Trophoblast cell (in vitro differentiated cells and primary cell): ENCODE results near the gene OR13A1.
"Not testable (repeated sequence)": the region's sequence is repeated elsewhere in the genome, so short reads cannot be mapped to it uniquely, and the experiment has no call there.

Experiments
- DNase-seq, 2 donors: peaks; one replicate each; pipeline ENCODE4 v3.0.0-alpha.2; 2016
- H2AFZ ChIP-seq: 2 replicates; pipeline ENCODE4 v1.6.1; 2013; ENCODE audit warnings: low read length, moderate library complexity, mild to moderate bottlenecking; ENCODE audit not compliant: insufficient read depth, poor library complexity
- H2AK5ac ChIP-seq: 2 replicates; pipeline ENCODE4 v1.6.1; 2013; ENCODE audit warnings: mild to moderate bottlenecking, low read length
- H2BK120ac ChIP-seq: 2 replicates; pipeline ENCODE4 v1.6.1; 2013; ENCODE audit warnings: low read length, mild to moderate bottlenecking, moderate library complexity; ENCODE audit not compliant: insufficient read depth, poor library complexity
- H2BK12ac ChIP-seq: 2 replicates; pipeline ENCODE4 v1.6.1; 2013; ENCODE audit warnings: mild to moderate bottlenecking, low read length, moderate library complexity
- H2BK5ac ChIP-seq: 2 replicates; pipeline ENCODE4 v1.6.1; 2013; ENCODE audit warnings: low read length, low read depth, moderate library complexity, mild to moderate bottlenecking; ENCODE audit not compliant: poor library complexity
- H3K14ac ChIP-seq: 2 replicates; pipeline ENCODE4 v1.6.1; 2013; ENCODE audit warnings: mild to moderate bottlenecking, low read length
- H3K18ac ChIP-seq: 2 replicates; pipeline ENCODE4 v1.6.1; 2013; ENCODE audit warnings: mild to moderate bottlenecking, low read length
- H3K23ac ChIP-seq: 2 replicates; pipeline ENCODE4 v1.6.1; 2013; ENCODE audit warnings: low read length
- H3K27ac ChIP-seq: 2 replicates; pipeline ENCODE4 v1.5.1; 2013; ENCODE audit warnings: low read depth, mild to moderate bottlenecking, inconsistent platforms, low read length, moderate library complexity
- H3K27me3 ChIP-seq: 2 replicates; pipeline ENCODE4 v1.6.1; 2013; ENCODE audit warnings: inconsistent platforms, mild to moderate bottlenecking, low read length, moderate library complexity; ENCODE audit not compliant: insufficient read depth
- H3K36me3 ChIP-seq, 2 experiments: 1 replicate in 1 of 2; 2 replicates in 1 of 2; pipeline ENCODE4 v1.6.1; 2013; ENCODE audit warnings: low read length in 2 of 2, mild to moderate bottlenecking in 2 of 2, moderate library complexity in 1 of 2; ENCODE audit not compliant: insufficient read depth in 2 of 2, control insufficient read depth in 1 of 2
- H3K4ac ChIP-seq: 2 replicates; pipeline ENCODE4 v1.6.1; 2013; ENCODE audit warnings: low read depth, mild to moderate bottlenecking, low read length, moderate library complexity
- H3K4me1 ChIP-seq, 2 experiments: 1 replicate in 1 of 2; 2 replicates in 1 of 2; pipeline ENCODE4 v1.6.1; 2013; ENCODE audit warnings: low read length in 2 of 2, mild to moderate bottlenecking in 2 of 2, moderate library complexity in 1 of 2; ENCODE audit not compliant: insufficient read depth in 2 of 2, control insufficient read depth in 1 of 2
- H3K4me2 ChIP-seq: 2 replicates; pipeline ENCODE4 v1.6.1; 2013; ENCODE audit warnings: inconsistent platforms, mild to moderate bottlenecking, low read length, moderate library complexity
- H3K4me3 ChIP-seq: 2 replicates; pipeline ENCODE4 v1.5.1; 2013; ENCODE audit warnings: mild to moderate bottlenecking, low read depth, low read length, inconsistent platforms
- H3K79me1 ChIP-seq: one replicate; pipeline ENCODE4 v1.6.1; 2013; ENCODE audit warnings: low read length
- H3K79me2 ChIP-seq: 2 replicates; pipeline ENCODE4 v1.6.1; 2013; ENCODE audit warnings: low read length, mild to moderate bottlenecking; ENCODE audit not compliant: control insufficient read depth, insufficient read depth, poor library complexity
- H3K9ac ChIP-seq: 2 replicates; pipeline ENCODE4 v1.6.1; 2013; ENCODE audit warnings: mild to moderate bottlenecking, low read length
- H3K9me3 ChIP-seq: 2 replicates; pipeline ENCODE4 v1.6.1; 2013; ENCODE audit warnings: low read depth, mild to moderate bottlenecking, control low read depth, inconsistent platforms, low read length; ENCODE audit not compliant: insufficient read depth
- H4K12ac ChIP-seq: 2 replicates; pipeline ENCODE4 v1.6.1; 2013; ENCODE audit warnings: low read depth, mild to moderate bottlenecking, low read length, moderate library complexity
- H4K8ac ChIP-seq: 2 replicates; pipeline ENCODE4 v1.6.1; 2013; ENCODE audit warnings: low read depth, mild to moderate bottlenecking, low read length, moderate library complexity
- H4K91ac ChIP-seq: one replicate; pipeline ENCODE4 v1.6.1; 2013; ENCODE audit warnings: low read depth, mild to moderate bottlenecking, low read length, moderate library complexity
- WGBS: extraction: QIAGEN DNeasy Blood & Tissue Kit; methylation state at CpG from one replicate; pipeline ENCODE4 v1.1.7; 2013; ENCODE audit warnings: missing lambda C conversion rate; ENCODE audit not compliant: insufficient read length, insufficient coverage; ENCODE audit errors: extremely low coverage; 5-methylcytosine and 5-hydroxymethylcytosine counted together

The OR13A1 gene

DNA sequence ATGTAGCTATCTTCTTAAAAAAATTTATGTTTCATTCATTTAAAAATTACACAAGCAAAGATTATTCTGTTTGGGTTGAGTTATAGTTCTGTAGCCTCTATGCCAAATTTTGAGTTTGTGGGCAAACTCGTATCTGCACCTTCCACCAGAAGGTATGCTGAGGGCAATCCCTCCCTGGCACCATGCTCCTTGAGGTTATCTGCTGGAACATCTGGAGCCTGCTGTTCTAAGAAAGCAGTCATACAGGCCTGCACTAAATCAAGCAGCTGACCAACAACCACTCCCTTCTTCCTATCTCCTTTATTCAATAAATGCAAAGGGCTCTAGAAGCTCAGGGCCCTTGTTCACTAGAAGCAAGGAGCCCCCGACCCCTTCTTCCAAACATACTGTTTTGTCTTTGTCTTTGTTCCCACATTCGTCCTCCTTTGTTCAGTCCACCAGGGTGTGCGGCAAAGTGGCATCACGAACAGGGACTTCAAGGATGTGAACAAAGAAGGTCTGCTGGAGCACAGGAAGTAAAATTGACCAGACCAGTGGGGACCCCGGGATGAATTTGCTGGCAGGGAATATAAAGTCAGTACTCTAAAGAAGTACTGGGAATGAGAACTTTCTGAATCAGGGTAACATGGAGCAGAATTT is 36.4 kb downstream of the OR13A1 start:
- Histone ChIP-seq H3K4ac (no peak overlapping the region), H3K4me1 (no peaks in the 10 kb centered on the region), H3K79me1 (no peaks in the 10 kb centered on the region), H3K18ac (no peak overlapping the region), H4K91ac (no peak overlapping the region), H3K4me2 (no peak overlapping the region), H4K8ac (no peak overlapping the region), H3K4me3 (no peak overlapping the region), H2BK120ac (no peak overlapping the region), H3K14ac (no peak overlapping the region), H3K9ac (no peak overlapping the region), H3K79me2 (no peaks in the 10 kb centered on the region), H3K36me3 (no peaks in the 10 kb centered on the region), H3K9me3 (no peaks in the 10 kb centered on the region), H2BK5ac (no peak overlapping the region), H2AFZ (no peak overlapping the region), H2BK12ac (no peak overlapping the region), H3K27me3 (no peaks in the 10 kb centered on the region), H3K27ac (no peak overlapping the region), H4K12ac (no peak overlapping the region), H2AK5ac (no peak overlapping the region), H3K23ac (no peak overlapping the region)
- WGBS = no CpG with 5 or more reads among the region's 6 CpGs
- no peak for DNase-seq

DNA sequence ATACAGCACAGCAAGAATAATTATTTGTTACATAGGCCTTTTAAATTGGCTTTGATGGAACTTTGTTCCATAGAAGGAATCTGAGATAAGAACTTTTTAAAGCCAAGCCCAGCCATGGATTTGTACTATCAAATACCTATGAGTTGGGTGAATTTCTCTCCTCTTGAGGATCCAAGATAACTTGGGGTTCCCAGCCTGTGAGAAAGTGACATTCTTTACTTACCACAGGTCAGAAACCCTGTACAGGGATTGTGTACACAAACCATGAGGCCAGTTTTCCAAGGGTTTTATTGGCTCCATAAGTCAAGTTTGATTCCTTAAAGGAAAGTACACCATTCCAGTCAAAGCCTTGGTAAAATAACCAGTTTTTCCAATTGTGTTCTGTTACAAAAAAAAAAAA is 39.3 kb downstream of the OR13A1 start:
- not testable (repeated sequence) for H3K27me3 ChIP-seq, H2AFZ ChIP-seq, H3K27ac ChIP-seq, H4K91ac ChIP-seq, H3K4ac ChIP-seq, H3K9ac ChIP-seq, H3K4me1 ChIP-seq, H3K79me1 ChIP-seq, H4K12ac ChIP-seq, H3K4me2 ChIP-seq, H3K14ac ChIP-seq, H3K18ac ChIP-seq, H2BK120ac ChIP-seq, H3K9me3 ChIP-seq, DNase-seq, H2BK12ac ChIP-seq, H2AK5ac ChIP-seq, H4K8ac ChIP-seq, H2BK5ac ChIP-seq, H3K4me3 ChIP-seq, H3K36me3 ChIP-seq, H3K79me2 ChIP-seq, H3K23ac ChIP-seq

DNA sequence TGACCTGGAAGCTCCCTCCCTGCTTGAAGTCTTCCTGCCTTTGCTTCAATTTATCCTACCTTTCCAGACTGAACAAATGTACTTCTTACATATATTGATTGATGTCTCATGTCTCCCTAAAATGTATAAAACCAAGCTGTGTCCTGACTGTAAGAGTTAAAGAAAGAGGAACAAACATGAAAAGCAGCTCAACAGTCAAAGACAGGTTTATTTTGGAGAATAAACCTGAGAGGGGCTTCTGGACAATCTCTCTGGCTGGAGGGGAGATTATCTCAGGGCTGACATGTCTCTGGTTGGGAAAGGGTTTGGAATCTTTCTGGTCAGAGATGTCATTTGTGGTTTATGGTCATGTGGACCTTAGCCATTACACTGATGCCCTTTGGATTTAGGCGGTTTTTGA is 41.0 kb downstream of the OR13A1 start:
- Histone ChIP-seq H4K8ac (no peak overlapping the region), H3K18ac (no peak overlapping the region), H4K91ac (no peak overlapping the region), H3K79me2 (no peaks in the 10 kb centered on the region), H3K4ac (no peak overlapping the region), H3K79me1 (no peaks in the 10 kb centered on the region), H2AFZ (no peak overlapping the region), H3K27ac (no peak overlapping the region), H3K23ac (no peak overlapping the region), H2BK12ac (no peak overlapping the region), H4K12ac (no peak overlapping the region), H3K4me3 (no peak overlapping the region), H2BK120ac (no peak overlapping the region), H2BK5ac (no peak overlapping the region), H3K27me3 (no peaks in the 10 kb centered on the region), H3K4me2 (no peak overlapping the region), H3K36me3 (no peaks in the 10 kb centered on the region), H3K14ac (no peak overlapping the region), H3K9ac (no peak overlapping the region), H3K9me3 (no peaks in the 10 kb centered on the region), H2AK5ac (no peak overlapping the region), H3K4me1 (no peaks in the 10 kb centered on the region)
- DNase-seq = no peak
- no CpG with 5 or more reads among the region's 1 CpG for WGBS

DNA sequence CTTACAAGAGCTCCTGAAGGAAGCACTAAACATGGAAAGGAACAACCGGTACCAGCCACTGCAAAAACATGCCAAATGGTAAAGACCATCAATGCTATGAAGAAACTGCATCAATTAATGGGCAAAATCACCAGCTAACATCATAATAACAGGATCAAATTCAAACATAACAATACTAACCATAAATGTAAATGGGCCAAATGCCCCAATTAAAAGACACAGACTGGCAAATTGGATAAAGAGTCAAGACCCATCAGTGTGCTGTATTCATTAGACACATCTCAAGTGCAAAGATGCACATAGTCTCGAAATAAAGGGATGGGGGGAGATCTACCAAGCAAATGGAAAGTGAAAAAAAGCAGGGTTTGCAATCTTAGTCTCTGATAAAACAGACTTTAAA is 47.6 kb downstream of the OR13A1 start:
- peaks cover 15% of the 10 kb centered on the region for H3K9me3 ChIP-seq
- DNase-seq, H3K9ac ChIP-seq, H2AFZ ChIP-seq, H4K8ac ChIP-seq, H2BK5ac ChIP-seq, H2BK12ac ChIP-seq, H3K27ac ChIP-seq, H3K79me2 ChIP-seq, H3K79me1 ChIP-seq, H4K12ac ChIP-seq, H3K23ac ChIP-seq, H3K14ac ChIP-seq, H3K27me3 ChIP-seq, H4K91ac ChIP-seq, H2AK5ac ChIP-seq, H3K4me3 ChIP-seq, H3K18ac ChIP-seq, H3K36me3 ChIP-seq, H2BK120ac ChIP-seq, H3K4me1 ChIP-seq, H3K4ac ChIP-seq, H3K4me2 ChIP-seq: not testable (repeated sequence)
- WGBS = no CpG with 5 or more reads among the region's 2 CpGs
